B cell (primary cell): ENCODE measurements around the gene GRIK2. TPM values are rescaled to one million over a fixed set of nuclear protein-coding genes. Genes with fewer than 3 reads are reported as not detected.

Experiments
- ATAC-seq: fragments of 200-7000 bp; cut with Tn5 transposase; one replicate; pipeline ENCODE4 v1.10.0; 2021; ENCODE audit warnings: low read depth, mild to moderate bottlenecking, moderate number of reproducible peaks, moderate library complexity
- CTCF ChIA-PET: fragments of 350-600 bp; sonication (Branson Sonifier 250); formaldehyde crosslinking; loops from one replicate; lab custom pipeline; 2021; ENCODE audit warnings: antibody characterized with exemption, inconsistent platforms; lab: Charles Lee
- POLR2A ChIA-PET: fragments of 350-600 bp; sonication (Branson Sonifier 250); formaldehyde crosslinking; loops from one replicate; lab custom pipeline; 2021; ENCODE audit warnings: antibody characterized with exemption; lab: Charles Lee
- DNase-seq: peaks from one replicate; pipeline ENCODE4 v3.0.0; 2013
- H2AFZ ChIP-seq: 2 replicates; pipeline ENCODE4 v1.6.1; 2012; ENCODE audit warnings: mild to moderate bottlenecking, low read depth, low read length; ENCODE audit not compliant: insufficient read depth, poor library complexity, severe bottlenecking
- H3K27ac ChIP-seq, 2 donors: 1 replicate in 1 of 2; 2 replicates in 1 of 2; pipeline ENCODE4 v1.5.1; 2012 to 2013; ENCODE audit warnings: low read length in 2 of 2, mild to moderate bottlenecking in 2 of 2, moderate library complexity in 1 of 2
- H3K27me3 ChIP-seq, 4 experiments: fragments of 200-600 bp in 1 of 4; sonication (generic) in 1 of 4; replicated peaks in 1 of 4; 1 replicate in 2 of 4; 2 replicates in 2 of 4; pipeline versions ENCODE4 v1.6.1 to v1.7.0; 2013 to 2016; ENCODE audit warnings: low read length in 3 of 4, mild to moderate bottlenecking in 2 of 4, mixed read lengths in 1 of 4, moderate library complexity in 1 of 4; ENCODE audit not compliant: insufficient read depth in 4 of 4, control insufficient read depth in 3 of 4; ENCODE audit errors: control extremely low read depth in 1 of 4
- H3K36me3 ChIP-seq, 2 experiments: replicated peaks in 1 of 2; 1 replicate in 1 of 2; 2 replicates in 1 of 2; pipeline versions ENCODE4 v1.6.1 to v1.7.1; 2013; ENCODE audit warnings: low read length in 1 of 2; ENCODE audit not compliant: insufficient read depth in 2 of 2, control insufficient read depth in 1 of 2; ENCODE audit errors: control extremely low read depth in 1 of 2, extremely low read depth in 1 of 2
- H3K4me1 ChIP-seq, 2 donors: fragments of 200-600 bp in 1 of 2; sonication (generic) in 1 of 2; 1 replicate in 1 of 2; 2 replicates in 1 of 2; pipeline versions ENCODE4 v1.5.1 to v1.6.1; 2013 to 2017; ENCODE audit warnings: low read length in 2 of 2; ENCODE audit not compliant: control insufficient read depth in 2 of 2, insufficient read depth in 2 of 2
- H3K4me2 ChIP-seq: replicated peaks from 2 replicates; pipeline ENCODE3; 2012; ENCODE audit warnings: mild to moderate bottlenecking, low read depth, low read length; ENCODE audit not compliant: poor library complexity, severe bottlenecking
- H3K4me3 ChIP-seq, 5 experiments: fragments of 200-600 bp in 1 of 5; sonication (generic) in 1 of 5; 1 replicate in 3 of 5; 2 replicates in 2 of 5; pipeline versions ENCODE4 v1.5.1 to v1.7.0; 2011 to 2016; ENCODE audit warnings: low read length in 4 of 5, mild to moderate bottlenecking in 4 of 5, low read depth in 2 of 5, control low read depth in 1 of 5, moderate library complexity in 1 of 5; ENCODE audit not compliant: insufficient read depth in 1 of 5; ENCODE audit errors: control extremely low read depth in 1 of 5, extremely low read depth in 1 of 5
- H3K79me2 ChIP-seq: fragments of 200-600 bp; sonication (generic); one replicate; pipeline ENCODE4 v1.6.0; 2016; ENCODE audit warnings: low read length; ENCODE audit not compliant: control insufficient read depth, insufficient read depth
- H3K9ac ChIP-seq: fragments of 200-600 bp; sonication (generic); 2 replicates; pipeline ENCODE4 v1.6.1; 2017; ENCODE audit warnings: mild to moderate bottlenecking, low read length, moderate library complexity
- H3K9me3 ChIP-seq, 3 donors: one replicate each; pipeline versions ENCODE4 v1.6.1 to v1.7.1; 2013; ENCODE audit warnings: low read length in 2 of 3; ENCODE audit not compliant: control insufficient read depth in 2 of 3, insufficient read depth in 1 of 3; ENCODE audit errors: control extremely low read depth in 1 of 3
- H4K20me1 ChIP-seq: 2 replicates; pipeline ENCODE4 v1.6.0; 2012; ENCODE audit warnings: mild to moderate bottlenecking, low read length; ENCODE audit not compliant: insufficient read depth, control insufficient read depth, poor library complexity, severe bottlenecking
- H3K27ac Mint-ChIP-seq: one replicate; pipeline ENCODE4 v1.8.0; 2021; ENCODE audit warnings: mixed read lengths
- H3K27me3 Mint-ChIP-seq: one replicate; pipeline ENCODE4 v1.8.0; 2021; ENCODE audit warnings: mixed read lengths
- H3K4me1 Mint-ChIP-seq: one replicate; pipeline ENCODE4 v1.8.0; 2021; ENCODE audit warnings: mixed read lengths
- H3K4me3 Mint-ChIP-seq: one replicate; pipeline ENCODE4 v1.8.0; 2021; ENCODE audit warnings: mixed read lengths
- H3K9me3 Mint-ChIP-seq: one replicate; pipeline ENCODE4 v1.8.0; 2022; ENCODE audit warnings: mixed read lengths; ENCODE audit not compliant: insufficient read depth
- EZH2 ChIP-seq: IDR thresholded peaks from 2 replicates; pipeline ENCODE4 v1.6.1; 2012; ENCODE audit warnings: borderline replicate concordance, low read depth, mild to moderate bottlenecking, moderate library complexity, low read length; ENCODE audit not compliant: insufficient read depth, poor library complexity, severe bottlenecking
- WGBS: methylation state at CpG from one replicate; pipeline ENCODE4 v1.1.5; 2013; ENCODE audit warnings: missing lambda C conversion rate; ENCODE audit not compliant: insufficient coverage; 5-methylcytosine and 5-hydroxymethylcytosine counted together
- intact Hi-C: fragments of 100-400 bp; cut with micrococcal nuclease; formaldehyde crosslinking; loops from one replicate; pipeline ENCODE4 v1.10.0; 2022
- polyA plus RNA-seq: library from polyadenylated mRNA; depleted of rRNA; stranded (reverse); fragments of >200 nt; gene quantifications from 2 replicates; pipeline ENCODE4 v1.2.3, GENCODE V29; 2012
- total RNA-seq, 2 donors: library from RNA; stranded (reverse); fragments of 120-200 nt in 1 of 2; gene quantifications; 1 replicate in 1 of 2; 2 replicates in 1 of 2; pipeline versions ENCODE4 v1.2.3 to v1.2.4, GENCODE V29; 2013 to 2022
- TF ChIP-seq, protein P1 (sequence below): fragments of 200-600 bp; IDR thresholded peaks from one replicate; pipeline ENCODE4 v1.8.0; 2022; ENCODE audit warnings: antibody characterized with exemption, mild to moderate bottlenecking

The GRIK2 gene
- total and polyA plus RNA-seq, 2 donors (not counting 1 experiment from before 2014, with no cell fraction given) = not detected

DNA sequence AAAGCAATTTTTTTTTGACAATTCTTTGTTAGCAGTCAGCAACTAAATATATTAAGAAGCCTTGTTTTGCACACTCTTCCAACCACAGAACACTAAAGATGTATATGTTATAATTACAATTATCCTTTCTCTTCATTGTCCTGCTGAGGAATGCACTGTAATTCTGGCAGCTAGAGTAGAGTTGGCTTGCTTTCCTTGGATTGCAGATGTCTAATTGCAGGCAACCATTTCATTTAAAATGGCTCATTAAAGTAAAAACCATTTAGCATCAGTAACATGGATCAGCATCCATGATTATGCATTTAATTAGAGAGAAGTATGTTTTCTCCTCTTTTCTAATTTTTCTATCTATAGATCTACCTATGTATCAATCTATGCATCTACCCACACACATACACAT is 335.4 kb downstream of the GRIK2 start:
- intact Hi-C loops = no loop called here
- Histone ChIP-seq H3K79me2 (no peaks in the 10 kb centered on the region), H3K4me1 (no peaks in the 10 kb centered on the region), H3K9ac (no peak overlapping the region), H3K36me3 (no peaks in the 10 kb centered on the region), H3K27me3 (no peaks in the 10 kb centered on the region), H3K4me3 (no peak overlapping the region), H2AFZ (no peak overlapping the region), H3K4me2 (no peak overlapping the region), H4K20me1 (no peaks in the 10 kb centered on the region), H3K9me3 (no peaks in the 10 kb centered on the region), H3K27ac (no peak overlapping the region)
- DNase-seq = no peak
- ATAC-seq = no peak
- no peak for TF ChIP-seq EZH2
- TF ChIP-seq, protein P1, sequence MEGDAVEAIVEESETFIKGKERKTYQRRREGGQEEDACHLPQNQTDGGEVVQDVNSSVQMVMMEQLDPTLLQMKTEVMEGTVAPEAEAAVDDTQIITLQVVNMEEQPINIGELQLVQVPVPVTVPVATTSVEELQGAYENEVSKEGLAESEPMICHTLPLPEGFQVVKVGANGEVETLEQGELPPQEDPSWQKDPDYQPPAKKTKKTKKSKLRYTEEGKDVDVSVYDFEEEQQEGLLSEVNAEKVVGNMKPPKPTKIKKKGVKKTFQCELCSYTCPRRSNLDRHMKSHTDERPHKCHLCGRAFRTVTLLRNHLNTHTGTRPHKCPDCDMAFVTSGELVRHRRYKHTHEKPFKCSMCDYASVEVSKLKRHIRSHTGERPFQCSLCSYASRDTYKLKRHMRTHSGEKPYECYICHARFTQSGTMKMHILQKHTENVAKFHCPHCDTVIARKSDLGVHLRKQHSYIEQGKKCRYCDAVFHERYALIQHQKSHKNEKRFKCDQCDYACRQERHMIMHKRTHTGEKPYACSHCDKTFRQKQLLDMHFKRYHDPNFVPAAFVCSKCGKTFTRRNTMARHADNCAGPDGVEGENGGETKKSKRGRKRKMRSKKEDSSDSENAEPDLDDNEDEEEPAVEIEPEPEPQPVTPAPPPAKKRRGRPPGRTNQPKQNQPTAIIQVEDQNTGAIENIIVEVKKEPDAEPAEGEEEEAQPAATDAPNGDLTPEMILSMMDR = no peak
- ChIA-PET CTCF (no interaction called here), POLR2A (no interaction called here)
- Mint-ChIP-seq H3K27ac (no peak overlapping the region), H3K4me3 (no peak overlapping the region), H3K4me1 (no peaks in the 10 kb centered on the region), H3K27me3 (no peaks in the 10 kb centered on the region), H3K9me3 (no peaks in the 10 kb centered on the region)

GRCh38 chr6:101730954-101731353 is 337.4 kb downstream of the GRIK2 start:
- H3K4me3 Mint-ChIP-seq = no peak overlapping the region
- no peak overlapping the region for H3K27ac Mint-ChIP-seq
- H3K4me2 ChIP-seq = no peak overlapping the region
- POLR2A ChIA-PET = no interaction called here
- no peaks in the 10 kb centered on the region for H3K79me2 ChIP-seq
- no peaks in the 10 kb centered on the region for H4K20me1 ChIP-seq
- no peak overlapping the region for H2AFZ ChIP-seq
- CTCF ChIA-PET = no interaction called here
- peaks cover 4% of the 10 kb centered on the region for H3K9me3 Mint-ChIP-seq
- no peak overlapping the region for H3K9ac ChIP-seq
- no peaks in the 10 kb centered on the region for H3K36me3 ChIP-seq
- no peaks in the 10 kb centered on the region for H3K4me1 ChIP-seq
- ATAC-seq (no peak), DNase-seq (no peak)
- no peak overlapping the region for H3K4me3 ChIP-seq
- no CpG with 5 or more reads among the region's 2 CpGs for WGBS
- peaks cover 0 to 2% (median 0%) of the 10 kb centered on the region in 3 donors for H3K9me3 ChIP-seq
- no peaks in the 10 kb centered on the region for H3K27me3 ChIP-seq
- no peaks in the 10 kb centered on the region for H3K27me3 Mint-ChIP-seq
- H3K4me1 Mint-ChIP-seq = no peaks in the 10 kb centered on the region
- intact Hi-C loops = no loop called here
- no peak for TF ChIP-seq EZH2
- TF ChIP-seq, protein P1 = no peak
- no peak overlapping the region for H3K27ac ChIP-seq
